Mucosa of gallbladder (tissue), 1 donor: ENCODE measurements around the gene USP54. TPM values are rescaled to one million over a fixed set of nuclear protein-coding genes. Genes with fewer than 3 reads are reported as not detected.

ENCODE experiments used
- DNase-seq: peaks from one replicate; pipeline ENCODE4 v3.0.0-alpha.2; 2020; ENCODE audit warnings: low spot score
- total RNA-seq: library from RNA; stranded (reverse); gene quantifications from one replicate; pipeline ENCODE4 v1.2.1, GENCODE V29; 2021
- donor health status: DM: no; HTN: no; CAD: no.

USP54 gene
- total RNA-seq, 1 donor from 2014 or later = 65.2 TPM

DNA sequence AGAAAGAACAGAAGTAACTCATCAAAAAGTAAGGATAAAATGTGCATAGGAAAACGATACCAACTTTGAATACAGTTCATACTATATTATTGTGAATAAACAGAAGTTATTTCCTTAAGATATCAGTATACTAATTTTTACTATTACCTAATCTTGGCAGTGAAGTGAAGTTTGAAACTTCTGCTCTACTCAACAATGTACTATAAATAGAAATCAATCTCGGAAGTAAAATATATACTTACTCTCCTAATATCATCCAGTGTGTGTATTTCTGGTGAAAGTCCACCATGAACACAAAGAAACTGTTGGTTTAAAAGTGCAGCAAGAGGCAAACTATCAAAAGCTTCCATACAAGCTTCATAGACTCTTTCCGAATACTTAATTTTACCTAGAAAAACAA, 119.9 kb downstream of the USP54 start:
- DNase-seq = no peak

DNA sequence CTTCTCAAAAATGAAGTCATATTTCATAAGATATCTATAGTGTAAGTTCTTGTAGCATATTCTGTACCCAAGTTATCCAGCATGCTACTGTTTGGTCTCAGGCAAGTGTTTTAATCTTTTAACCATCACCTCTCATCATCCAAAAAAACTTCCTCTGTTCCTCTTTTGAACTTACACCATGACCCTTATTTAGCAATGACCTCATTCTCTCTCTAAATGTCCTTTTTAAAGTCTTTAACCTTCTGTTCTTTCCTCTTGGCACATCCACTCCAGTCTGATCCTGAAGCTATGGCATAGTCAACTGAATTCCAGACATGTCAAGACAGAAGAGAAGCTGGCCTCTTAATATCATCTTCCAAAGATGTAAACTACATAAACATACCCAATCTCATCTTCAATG, 121.6 kb downstream of the USP54 start:
- DNase-seq = no peak

DNA sequence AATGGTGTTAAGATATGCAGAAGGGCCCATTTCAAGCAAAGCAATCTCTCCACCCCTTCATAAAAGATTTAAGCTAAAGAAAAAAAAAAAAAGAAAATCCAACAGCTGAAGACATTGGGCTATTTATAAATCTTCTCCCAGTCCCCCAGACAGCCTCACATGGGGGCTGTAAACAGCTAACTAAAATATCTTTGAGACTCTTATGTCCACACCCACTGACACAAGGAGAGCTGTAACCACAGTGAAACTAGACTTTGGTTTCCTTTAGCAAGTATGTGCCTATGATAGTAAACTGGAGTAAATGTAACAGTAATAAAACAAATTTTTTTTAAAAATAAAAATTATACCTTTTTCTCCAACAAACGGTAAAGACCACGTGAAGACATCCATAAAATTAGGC, 123.9 kb downstream of the USP54 start:
- DNase-seq = no peak

DNA sequence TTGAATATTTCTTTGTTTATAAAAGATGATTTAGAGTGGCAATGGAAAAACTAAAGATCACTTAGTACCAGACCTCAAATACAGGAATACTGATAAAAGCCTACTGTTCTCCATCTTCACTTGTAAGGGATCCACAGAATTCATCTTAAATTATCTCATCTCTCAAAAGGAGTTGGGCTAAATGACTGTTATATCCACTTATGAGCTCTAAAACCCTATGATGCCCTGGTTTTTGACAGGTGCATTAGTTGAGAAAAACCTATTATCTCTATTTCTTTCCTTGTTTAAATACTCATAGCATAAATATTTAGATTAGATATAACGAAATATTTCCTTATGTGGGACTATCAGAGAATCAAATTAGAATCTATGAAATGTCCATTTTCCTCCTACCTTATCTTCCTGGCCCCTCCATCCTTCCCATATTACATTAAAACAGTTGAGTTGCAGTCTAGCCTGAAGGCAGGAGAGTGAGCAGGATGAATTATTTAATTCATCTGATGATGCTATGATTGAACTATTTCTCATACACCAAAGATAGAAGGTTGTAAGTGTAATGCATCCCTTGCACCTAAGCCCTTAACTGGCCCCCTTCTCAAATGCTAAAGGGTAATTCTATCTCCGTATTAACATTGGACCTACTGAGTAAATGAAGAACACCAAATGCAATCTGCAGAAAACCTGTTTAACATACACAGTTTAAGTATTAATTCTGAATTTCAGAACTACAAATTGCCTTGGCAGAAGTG, 125.0 kb downstream of the USP54 start:
- DNase-seq = no peak

DNA sequence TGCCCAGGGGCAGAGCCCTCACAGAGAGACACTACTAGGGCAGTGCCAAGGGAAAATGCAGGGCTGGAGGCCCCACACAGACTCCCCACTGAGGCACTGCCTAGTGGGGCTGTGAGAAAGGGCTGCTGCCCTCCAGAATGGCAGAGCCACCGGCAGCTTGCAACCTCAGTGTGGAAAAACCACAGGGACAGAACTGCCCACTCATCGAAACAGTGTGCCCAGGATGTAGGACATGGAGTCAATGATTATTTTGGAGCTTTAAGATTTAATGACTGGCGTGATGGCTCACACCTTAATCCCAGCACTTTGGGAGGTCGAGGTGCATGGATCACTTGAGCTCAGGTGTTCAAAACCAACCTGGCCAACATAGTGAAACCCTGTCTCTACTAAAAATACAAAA, 130.2 kb downstream of the USP54 start:
- no peak for DNase-seq

DNA sequence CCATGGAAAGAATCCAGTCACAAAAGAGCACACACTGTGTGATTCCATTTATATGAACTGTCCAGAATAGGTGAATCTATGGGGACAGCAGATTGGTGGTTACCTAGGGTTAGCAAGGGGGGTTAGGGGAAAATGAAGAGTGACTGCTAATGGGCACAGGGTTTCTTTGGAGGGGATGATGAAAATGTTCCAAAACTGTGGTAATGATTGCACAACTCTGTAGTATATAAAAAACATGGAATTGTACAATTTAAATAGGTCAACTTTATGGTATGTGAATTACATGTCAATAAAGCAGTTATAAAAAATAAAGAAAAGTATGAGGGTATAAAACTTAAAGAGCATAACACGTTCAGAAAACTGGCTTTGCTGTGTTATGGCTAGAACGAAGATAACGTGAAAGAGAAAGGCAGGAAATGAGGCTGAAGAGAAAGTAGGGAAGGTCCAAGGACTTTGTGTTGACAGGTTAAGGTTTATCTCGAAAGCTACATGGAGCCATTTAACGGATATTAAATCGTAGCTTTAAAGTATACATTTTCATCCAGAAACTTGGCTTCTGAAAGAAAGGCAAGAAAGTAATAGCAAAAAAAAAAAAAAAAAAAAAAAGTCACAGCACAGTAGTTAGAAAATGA, 131.3 kb downstream of the USP54 start:
- DNase-seq = no peak

DNA sequence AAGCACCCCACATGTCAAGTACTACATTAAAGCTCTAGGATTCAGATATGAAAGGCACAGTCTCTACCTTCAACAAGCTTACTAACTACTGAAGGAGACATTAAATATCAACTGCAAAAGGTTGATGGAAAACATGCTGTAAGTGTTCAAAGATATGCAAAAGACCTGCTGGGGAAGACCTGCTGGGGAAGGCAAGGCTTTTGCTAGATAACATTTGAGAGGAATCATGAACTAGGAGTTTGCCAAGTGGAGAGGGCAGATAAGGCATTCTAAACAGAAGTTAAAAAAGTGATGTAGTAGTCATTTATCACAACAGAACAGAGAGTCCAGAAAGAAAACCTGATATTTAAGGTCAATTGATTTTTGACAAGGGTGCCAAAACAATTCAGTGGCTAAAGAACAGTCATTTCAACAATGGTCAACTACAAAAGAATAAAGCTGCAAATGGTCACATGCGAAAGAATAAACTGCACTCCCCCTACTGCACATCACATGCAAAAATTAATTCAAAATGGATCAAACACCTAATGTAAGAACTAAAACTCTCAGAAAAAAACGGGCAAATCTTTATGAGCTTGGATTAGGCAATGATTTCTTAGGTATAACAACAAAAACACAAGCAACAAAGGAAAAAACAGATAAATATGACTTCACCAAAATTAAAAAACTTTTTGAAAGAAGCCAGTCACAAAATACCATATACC, 134.8 kb downstream of the USP54 start:
- no peak for DNase-seq

DNA sequence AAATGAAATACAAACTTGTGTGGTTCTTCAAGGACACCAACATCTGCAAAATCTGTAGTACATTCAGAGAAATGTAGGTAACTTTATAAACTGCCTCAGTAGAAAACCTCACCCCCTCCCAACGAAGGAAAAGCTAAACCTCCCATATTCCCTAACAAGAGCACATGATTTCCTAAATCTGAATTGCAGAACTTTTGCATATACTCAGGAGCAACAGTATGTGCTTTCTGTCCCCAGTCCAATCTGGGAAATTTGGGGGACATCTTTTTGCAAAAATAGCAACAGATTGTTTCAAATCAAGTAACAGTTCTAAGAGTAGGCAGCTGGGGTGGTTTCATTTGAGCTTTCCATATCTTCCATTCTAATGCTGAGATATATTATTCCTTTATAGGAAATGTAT, 142.0 kb downstream of the USP54 start:
- DNase-seq = no peak

DNA sequence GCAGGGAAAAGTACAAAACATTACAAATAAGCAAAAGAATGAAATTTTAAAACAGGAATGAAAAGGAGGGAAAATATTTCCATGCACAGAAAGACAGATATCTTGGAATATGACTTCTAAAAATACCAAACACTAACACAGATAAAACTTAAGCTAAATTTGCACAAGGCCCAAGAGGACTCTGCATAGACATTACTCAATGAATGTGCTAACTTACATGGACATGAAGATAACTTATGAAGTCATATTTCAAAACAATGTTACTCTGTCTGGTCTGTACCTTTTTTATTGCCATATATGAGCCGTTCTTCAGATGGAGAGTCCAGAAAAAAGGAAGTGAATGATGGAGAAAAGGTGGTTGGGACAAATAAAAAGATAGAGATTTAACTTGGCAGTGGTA, 142.8 kb downstream of the USP54 start:
- DNase-seq = no peak

Other genes starting within 250 kb of the USP54 start
- gene CFAP70, start 232.5 kb downstream of the USP54 start, total RNA-seq = 3.6 TPM
- 119 TPM for gene ANXA7, start 177.3 kb downstream of the USP54 start, total RNA-seq
- 2.0 TPM for gene MSS51, start 157.8 kb downstream of the USP54 start, total RNA-seq
- 46.4 TPM for gene PPP3CB, start 95.3 kb downstream of the USP54 start, total RNA-seq
- gene MYOZ1, start 50.1 kb upstream of the USP54 start, total RNA-seq = 0.52 TPM
- 0.49 TPM for gene SYNPO2L, start 64.7 kb upstream of the USP54 start, total RNA-seq
- 8.2 TPM for gene AGAP5, start 106.8 kb upstream of the USP54 start, total RNA-seq
- 90.1 TPM for gene SEC24C, start 153.0 kb upstream of the USP54 start, total RNA-seq
- 28.0 TPM for gene CHCHD1, start 190.7 kb upstream of the USP54 start, total RNA-seq
- 170 TPM for gene ZSWIM8, start 194.3 kb upstream of the USP54 start, total RNA-seq
- gene NDST2, start 220.3 kb upstream of the USP54 start, total RNA-seq = 41.9 TPM